GM12891 (cell line): ENCODE measurements around the gene ESRP2.

Experiments
- POLR2A ChIP-seq: IDR thresholded peaks from 2 replicates; pipeline ENCODE4 v1.6.1; 2011; ENCODE audit warnings: low read depth, low read length, control low read depth
- POLR2AphosphoS5 ChIP-seq: IDR thresholded peaks from 2 replicates; pipeline ENCODE4 v1.6.1; 2011; ENCODE audit warnings: low read depth, low read length, control low read depth
- SPI1 ChIP-seq: IDR thresholded peaks from 2 replicates; pipeline ENCODE4 v1.6.1; 2011; ENCODE audit warnings: low read depth, low read length, control low read depth
- TAF1 ChIP-seq: IDR thresholded peaks from 2 replicates; pipeline ENCODE4 v1.6.1; 2011; ENCODE audit warnings: low read depth, low read length, control low read depth

DNA sequence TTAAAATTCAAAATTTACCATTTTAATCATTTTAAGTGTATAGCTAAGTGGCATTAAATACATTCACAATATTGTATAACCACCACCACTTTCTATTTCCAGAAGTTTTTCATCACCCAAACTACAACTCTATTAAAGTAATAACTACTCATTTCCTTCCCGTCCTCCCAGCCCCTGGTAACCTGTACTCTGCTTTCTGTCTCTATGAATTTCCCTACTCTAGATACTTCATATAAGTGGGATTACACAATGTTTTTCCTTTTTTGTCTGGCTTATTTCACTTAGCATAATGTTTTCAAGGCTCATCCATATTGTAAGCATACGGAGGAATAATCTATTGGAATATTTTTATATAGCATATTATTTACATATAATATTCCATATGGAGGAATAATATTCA, 29.7 kb downstream of the ESRP2 start:
- TF ChIP-seq POLR2AphosphoS5 (no peak), POLR2A (no peak), SPI1 (no peak), TAF1 (no peak)
